ENCODE measurements around the gene SPAG9.

SPAG9 gene

DNA sequence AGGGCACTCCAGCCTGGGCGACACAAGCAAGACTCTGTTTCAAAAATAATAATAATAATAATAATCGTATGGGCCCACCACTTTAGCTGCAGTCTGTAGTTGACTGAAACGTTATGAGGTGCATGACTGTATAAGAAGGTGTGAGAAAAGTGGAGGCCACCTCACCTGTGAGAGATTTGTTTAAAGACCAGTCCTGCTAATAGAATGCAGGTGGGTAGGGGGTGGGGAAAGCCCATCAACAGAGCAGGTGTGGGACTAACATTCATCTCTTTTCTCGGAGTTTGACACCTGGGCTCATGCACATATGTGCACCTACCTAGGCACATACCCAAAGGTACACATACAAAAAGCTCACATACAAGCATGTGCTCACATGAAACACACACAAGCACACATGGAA lies 186.5 kb downstream of the SPAG9 start:
- no peak for DNase-seq

GRCh38 chr17:50931144-50931908 lies 189.3 kb downstream of the SPAG9 start:
- DNase-seq: peak; percentile 80 to 90

GRCh38 chr17:50928646-50929045 lies 192.0 kb downstream of the SPAG9 start:
- DNase-seq: no peak

DNA sequence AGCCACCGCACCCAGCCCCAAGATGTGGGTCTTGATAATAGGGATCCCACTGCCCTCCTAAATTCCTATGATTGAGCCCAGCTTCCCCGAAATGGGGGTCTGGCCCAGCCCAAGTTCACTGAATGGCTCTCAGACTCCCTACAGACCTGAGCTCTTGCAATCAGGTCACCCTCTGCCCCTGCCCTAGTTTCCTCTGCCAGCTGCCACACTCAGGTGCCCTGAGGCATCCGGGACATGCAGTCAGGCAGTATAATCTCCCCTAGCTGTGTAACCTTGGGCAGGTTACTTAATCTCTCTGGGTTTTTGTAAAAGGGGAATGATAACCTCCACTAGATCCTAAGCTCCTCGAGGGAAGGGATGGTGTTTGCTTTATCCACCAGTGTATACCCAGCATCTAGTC lies 193.4 kb downstream of the SPAG9 start:
- DNase-seq: no peak

- no peak for DNase-seq
These were observed 194.1 kb downstream of the SPAG9 start for GRCh38 chr17:50926523-50926922.

GRCh38 chr17:50925296-50925891 lies 195.3 kb downstream of the SPAG9 start:
- DNase-seq: no peak

DNA sequence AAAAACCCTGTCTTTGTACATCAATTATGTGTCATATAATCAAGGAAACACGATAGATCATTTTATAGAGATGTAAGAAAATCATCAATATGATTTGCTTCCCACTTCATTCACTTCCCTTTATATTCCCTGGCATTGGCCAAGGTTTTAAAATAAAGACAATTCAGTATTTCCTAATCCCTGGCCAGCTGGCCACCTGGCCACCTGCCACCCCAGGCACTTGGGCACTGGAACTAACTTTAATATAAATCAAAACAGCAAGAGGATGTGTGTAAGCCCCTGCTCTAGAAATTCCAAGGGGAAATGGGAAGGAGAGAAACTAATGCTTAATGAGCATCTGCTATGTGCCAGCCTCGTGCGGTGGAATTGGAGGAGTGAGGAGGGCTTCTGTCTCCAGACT lies 195.9 kb downstream of the SPAG9 start:
- DNase-seq: no peak

DNA sequence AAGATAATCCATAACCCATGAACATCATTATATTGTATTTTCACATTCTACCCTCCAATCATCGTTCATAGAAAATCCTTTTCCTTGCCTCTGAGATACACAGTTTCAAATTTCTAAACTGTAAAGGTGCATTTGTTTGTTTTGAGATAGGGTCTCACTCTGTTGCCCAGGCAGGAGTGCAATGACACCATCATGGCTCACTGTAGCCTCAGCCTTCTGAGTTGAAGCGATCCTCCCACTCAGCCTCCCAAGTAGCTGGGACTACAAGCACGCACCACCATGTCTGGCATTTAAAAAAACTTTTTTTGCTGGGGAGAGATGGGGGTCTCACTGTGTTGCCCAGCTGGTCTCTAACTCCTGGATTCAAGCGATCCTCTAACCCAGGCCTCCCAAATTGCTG lies 196.4 kb downstream of the SPAG9 start:
- DNase-seq: no peak

- peak; percentile 67 to 74 for DNase-seq
These were observed 197.1 kb downstream of the SPAG9 start for GRCh38 chr17:50923611-50924010.

DNA sequence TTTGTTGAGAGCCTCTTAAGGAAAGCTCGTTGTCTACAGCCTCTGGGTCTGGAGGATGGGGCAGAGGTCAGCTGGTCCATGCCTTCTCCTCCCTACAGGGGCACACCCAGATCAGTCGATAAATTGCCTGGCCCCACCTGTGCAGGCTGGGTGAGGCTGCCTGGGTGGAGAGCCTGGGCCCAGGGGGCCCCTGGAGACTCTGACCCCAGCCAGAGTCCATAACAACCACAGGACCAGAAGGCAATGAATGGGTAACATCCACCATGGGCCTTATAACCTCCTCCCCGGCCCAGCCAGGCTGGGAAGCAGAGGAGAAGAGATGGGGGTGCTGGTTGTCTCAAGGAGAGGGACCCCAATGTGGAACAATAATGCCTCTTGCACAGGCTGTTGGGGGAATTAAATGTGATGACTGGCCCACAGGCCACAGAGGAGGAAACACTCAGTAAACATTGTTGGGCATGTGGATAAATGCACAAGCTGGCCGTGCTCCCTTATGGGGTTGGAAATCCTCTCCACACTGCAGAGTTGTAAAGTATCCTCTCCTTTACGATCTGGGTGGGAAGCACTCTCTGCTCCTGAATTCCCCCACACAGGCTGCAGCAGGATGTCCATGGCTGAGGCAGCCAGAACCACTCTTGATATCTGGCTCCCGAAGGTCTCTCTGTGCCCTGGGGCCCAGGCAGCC lies 197.8 kb downstream of the SPAG9 start:
- no peak for DNase-seq

- no peak for DNase-seq
These were observed 198.6 kb downstream of the SPAG9 start for GRCh38 chr17:50922107-50922506.

- DNase-seq: no peak
These were observed 199.6 kb downstream of the SPAG9 start for GRCh38 chr17:50920891-50921586.

GRCh38 chr17:50920041-50920410 lies 200.6 kb downstream of the SPAG9 start:
- DNase-seq: no peak

DNA sequence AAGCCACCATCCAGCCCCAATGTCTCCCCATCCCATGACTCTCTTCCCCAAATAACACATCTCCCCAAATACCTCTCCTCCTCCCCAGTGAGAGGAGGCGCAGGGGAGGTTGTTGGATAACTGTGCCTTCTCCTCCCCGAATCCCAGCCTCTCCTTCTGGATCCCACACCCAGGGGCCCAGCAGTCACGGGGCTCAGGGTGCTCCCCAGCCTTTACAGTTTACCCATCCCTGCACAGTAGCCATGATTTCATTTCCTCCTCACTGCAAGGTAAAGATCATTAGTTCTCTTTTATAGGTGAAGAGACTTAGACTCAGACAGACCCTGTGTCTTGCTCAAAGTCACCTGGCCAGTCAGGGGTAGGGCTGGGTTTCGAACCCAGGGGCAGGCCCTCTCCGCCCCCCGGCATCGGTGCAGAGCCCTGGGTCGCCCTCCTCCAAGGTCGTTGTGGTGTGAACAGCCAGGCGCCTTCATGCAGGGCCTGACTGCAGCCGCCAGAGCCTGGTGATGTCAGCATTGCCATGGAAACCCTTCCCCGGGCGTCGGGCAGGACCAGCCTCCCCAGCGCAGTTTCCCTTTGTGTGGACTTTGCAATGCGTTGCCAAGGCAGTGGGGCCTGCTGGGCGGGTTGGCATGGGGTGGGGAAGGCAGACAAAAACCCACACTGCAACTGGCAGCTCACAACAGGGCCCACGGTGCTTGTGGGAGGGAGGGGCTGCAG lies 201.2 kb downstream of the SPAG9 start:
- DNase-seq: peak; percentile 98

DNA sequence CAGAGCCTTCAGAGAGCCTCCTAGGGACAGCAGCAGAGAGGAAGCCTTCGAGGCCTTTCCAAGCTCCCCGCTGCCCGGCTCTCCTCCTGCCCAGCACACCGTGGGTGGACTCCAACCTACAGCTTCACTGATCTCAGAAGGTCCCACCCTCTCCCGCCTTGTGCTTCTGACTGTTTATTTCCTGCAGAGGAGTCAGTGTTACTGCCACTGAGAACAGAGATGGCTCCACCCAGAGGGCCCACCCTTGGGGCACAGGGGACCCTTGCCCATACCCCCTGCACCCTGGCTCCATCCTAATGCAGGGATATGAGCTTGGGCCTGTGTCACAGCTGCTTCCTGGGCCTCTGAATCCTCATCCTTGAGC lies 201.8 kb downstream of the SPAG9 start:
- no peak for DNase-seq

DNA sequence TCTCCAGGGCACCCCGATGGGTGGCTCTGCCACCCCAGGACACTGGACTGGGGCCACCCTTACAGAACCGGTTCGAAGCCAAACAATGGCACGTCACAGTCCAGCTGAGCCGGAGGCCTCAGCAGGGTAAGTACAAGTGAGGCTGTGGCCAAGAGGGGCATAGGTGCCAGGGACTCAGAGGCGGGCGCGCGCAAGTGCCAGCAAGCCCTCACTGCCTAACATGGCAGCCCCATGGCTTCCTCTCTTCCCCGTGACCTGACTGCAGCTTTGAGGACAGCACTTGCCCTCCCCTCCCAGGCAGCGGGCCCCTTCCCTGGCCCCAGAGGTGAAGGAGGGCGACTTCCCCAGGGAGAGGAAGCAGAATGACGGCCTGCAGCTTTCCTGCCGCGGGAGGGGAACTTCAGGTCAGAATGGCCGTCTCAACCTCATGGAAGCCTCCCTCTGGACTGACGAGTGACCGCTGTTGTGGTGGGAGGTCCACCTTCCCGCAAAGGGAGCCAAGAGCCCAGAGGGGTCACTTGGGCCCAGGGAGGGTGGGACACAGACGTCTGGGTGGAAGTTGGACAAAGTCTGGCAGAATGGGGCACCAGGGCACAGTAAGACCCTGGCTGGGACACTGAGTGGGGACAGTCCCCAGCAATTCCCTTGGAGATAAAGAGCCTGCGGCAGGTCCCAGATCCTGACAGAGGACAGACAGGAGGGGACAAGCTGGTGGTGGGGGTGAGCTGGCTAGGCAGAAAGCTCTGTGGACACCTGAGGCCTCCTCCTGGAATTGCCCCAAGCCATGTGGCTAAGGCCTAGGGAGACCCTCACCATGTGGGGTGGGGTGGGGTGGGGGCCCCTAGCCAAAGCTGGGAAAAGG lies 202.4 kb downstream of the SPAG9 start:
- DNase-seq: no peak

DNA sequence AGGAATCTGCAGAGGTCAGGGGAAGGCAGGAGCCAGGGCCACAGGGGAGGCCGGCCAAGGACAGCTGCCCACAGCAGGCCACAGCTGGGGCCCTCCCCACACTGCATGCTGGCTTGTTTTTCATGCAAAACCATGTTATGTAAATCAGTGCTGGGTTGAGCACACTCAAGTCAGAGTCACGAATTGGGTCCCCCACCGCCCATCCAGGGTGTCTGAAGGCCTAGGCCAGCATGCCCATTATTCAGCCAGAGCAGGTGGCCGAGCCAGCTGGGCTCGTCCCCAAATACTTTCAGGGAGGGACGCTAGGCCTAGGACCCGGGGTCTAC lies 203.3 kb downstream of the SPAG9 start:
- DNase-seq: no peak

DNA sequence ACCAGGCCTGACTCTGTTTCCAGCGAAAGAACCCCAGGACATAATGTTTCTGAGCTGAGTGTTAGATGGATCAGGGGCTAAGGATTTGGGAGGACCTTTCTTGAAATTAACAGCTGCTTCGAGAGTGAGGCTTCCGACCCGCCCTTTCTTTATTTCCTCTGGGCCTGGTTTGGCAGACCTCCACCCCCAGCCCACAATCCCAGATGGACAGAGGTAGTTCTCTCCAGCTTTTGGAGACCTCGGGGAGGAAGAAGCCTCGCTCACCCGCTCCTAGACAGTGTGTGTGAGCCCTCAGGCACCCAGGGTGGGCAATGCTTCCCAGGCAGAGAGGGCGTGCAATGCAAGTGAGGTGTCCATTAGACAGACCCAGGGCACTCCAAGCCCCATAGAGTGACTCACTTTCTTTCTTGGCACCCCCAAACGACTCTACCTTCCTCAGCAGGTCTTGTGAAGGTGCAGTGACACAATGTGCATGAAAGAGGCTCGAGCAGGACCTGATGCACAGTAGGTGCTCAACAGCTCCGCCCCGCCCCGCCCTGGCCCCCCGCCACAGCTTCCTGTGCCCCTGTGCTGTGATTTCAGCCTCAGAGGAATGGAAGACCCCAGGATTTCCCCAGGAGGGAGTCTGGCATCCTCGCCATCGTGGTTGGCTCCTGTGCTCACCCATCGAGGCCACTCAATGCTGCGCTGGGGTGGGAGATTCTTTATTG lies 203.8 kb downstream of the SPAG9 start:
- DNase-seq: no peak

GRCh38 chr17:50916026-50916707 lies 204.5 kb downstream of the SPAG9 start:
- DNase-seq: no peak

DNA sequence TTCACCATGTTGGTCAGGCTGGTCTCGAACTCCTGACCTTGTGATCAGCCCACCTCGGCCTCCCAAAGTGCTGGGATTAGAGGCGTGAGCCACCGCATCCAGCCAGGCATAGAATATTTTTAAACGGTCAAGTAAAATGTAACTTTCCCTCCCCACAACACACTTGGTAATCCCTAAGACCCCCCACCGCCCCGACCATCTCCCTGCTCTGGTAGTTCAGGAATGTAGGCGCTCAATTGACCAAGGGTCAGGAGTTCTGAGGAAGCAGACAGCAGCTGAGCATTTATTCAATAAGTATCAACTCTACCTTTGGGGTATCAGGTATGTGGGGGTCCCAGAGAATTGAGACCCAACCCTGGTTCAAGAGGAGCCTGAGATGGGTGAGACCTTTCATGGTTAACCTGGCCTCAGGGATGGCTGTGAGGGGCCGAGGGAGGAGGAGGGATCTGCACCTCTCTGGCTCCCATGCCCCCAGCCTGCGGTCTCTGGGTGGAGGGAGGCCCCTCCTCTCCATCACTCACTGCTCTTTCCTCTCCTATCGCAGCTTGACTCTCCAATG lies 206.1 kb downstream of the SPAG9 start:
- no peak for DNase-seq

GRCh38 chr17:50913120-50913519 lies 207.5 kb downstream of the SPAG9 start:
- no peak for DNase-seq

Data from SHP77 (cell line).